ENCODE results near the gene MYL11. TPM values are rescaled to one million over a fixed set of nuclear protein-coding genes. Genes with fewer than 3 reads are reported as not detected.

MYL11 gene
- total and polyA plus RNA-seq, 3 experiments from 2014 or later: 1.9 to 4.6 (median 2.4) TPM

- POLR2A ChIA-PET: no interaction called here
- H3K27me3 ChIP-seq (ENCODE audit: insufficient read depth, low read length, poor library complexity, severe bottlenecking): no peaks in the 10 kb centered on the region
- H3K4me3 Mint-ChIP-seq: no peak overlapping the region
- H3K4me1 ChIP-seq (ENCODE audit: insufficient read depth, low read length): peaks cover 9% of the 10 kb centered on the region
- H3K27ac ChIP-seq (ENCODE audit: low read depth, low read length): no peak overlapping the region
- H3K4me3 ChIP-seq (ENCODE audit: low read length): no peak overlapping the region
- peaks cover 0 to 15% (median 4%) of the 10 kb centered on the region in 3 donors for H3K36me3 Mint-ChIP-seq
- DNase-seq: no peak
- no peaks in the 10 kb centered on the region for H3K27me3 Mint-ChIP-seq
- H3K27ac Mint-ChIP-seq: peak overlapping the region in 2 of 8 donors; percentile 29
- CTCF ChIA-PET: interaction anchor here (1.0 to 1.5 kb wide), 3 partner anchors 16 to 321 kb away, joined by 3 to 5 read pairs (median 4); partner anchors contain the start of genes DCTPP1 and TBX6
- H3K9me3 Mint-ChIP-seq: no peaks in the 10 kb centered on the region
- no peaks in the 10 kb centered on the region for H3K36me3 ChIP-seq (ENCODE audit: insufficient read depth, low read length)
- H3K4me1 Mint-ChIP-seq: peaks cover 18 to 31% (median 25%) of the 10 kb centered on the region in 3 donors
- H3K9me3 ChIP-seq (ENCODE audit: low read length): no peaks in the 10 kb centered on the region
These were observed 38.7 kb downstream of the MYL11 start for GRCh38 chr16:30413112-30413806.

- H3K27ac Mint-ChIP-seq: no peak overlapping the region
- H3K4me3 ChIP-seq (ENCODE audit: low read length): no peak overlapping the region
- no peak overlapping the region for H3K27ac ChIP-seq (ENCODE audit: low read depth, low read length)
- peaks cover 0 to 15% (median 4%) of the 10 kb centered on the region in 3 donors for H3K36me3 Mint-ChIP-seq
- DNase-seq: no peak
- H3K27me3 ChIP-seq (ENCODE audit: insufficient read depth, low read length, poor library complexity, severe bottlenecking): no peaks in the 10 kb centered on the region
- ChIA-PET CTCF (interaction anchor here (0.8 to 1.0 kb wide), 2 partner anchors 16 to 323 kb away, joined by 3 read pairs; partner anchors contain the start of genes DCTPP1 and TBX6), POLR2A (no interaction called here)
- H3K4me1 ChIP-seq (ENCODE audit: insufficient read depth, low read length): peaks cover 11% of the 10 kb centered on the region
- no peak overlapping the region for H3K4me3 Mint-ChIP-seq
- H3K9me3 ChIP-seq (ENCODE audit: low read length): no peaks in the 10 kb centered on the region
- peaks cover 19 to 27% (median 23%) of the 10 kb centered on the region in 3 donors for H3K4me1 Mint-ChIP-seq
- no peaks in the 10 kb centered on the region for H3K9me3 Mint-ChIP-seq
- H3K36me3 ChIP-seq (ENCODE audit: insufficient read depth, low read length): no peaks in the 10 kb centered on the region
- no peaks in the 10 kb centered on the region for H3K27me3 Mint-ChIP-seq
These were observed 39.6 kb downstream of the MYL11 start for GRCh38 chr16:30414159-30414558.

- H3K4me3 ChIP-seq (ENCODE audit: low read length): no peak overlapping the region
- H3K9me3 ChIP-seq (ENCODE audit: low read length): no peaks in the 10 kb centered on the region
- CTCF ChIA-PET: interaction anchor here (1.1 kb wide), 2 partner anchors 33 to 120 kb away, joined by 4 to 5 read pairs; partner anchors contain the start of gene SEPTIN1
- no peaks in the 10 kb centered on the region for H3K27me3 ChIP-seq (ENCODE audit: insufficient read depth, low read length, poor library complexity, severe bottlenecking)
- no peaks in the 10 kb centered on the region for H3K36me3 ChIP-seq (ENCODE audit: insufficient read depth, low read length)
- H3K4me3 Mint-ChIP-seq: peak overlapping the region in 5 of 7 donors; percentile 0 to 80 (median 17)
- peak overlapping the region in 6 of 8 donors; percentile 5 to 39 (median 30) for H3K27ac Mint-ChIP-seq
- H3K27me3 Mint-ChIP-seq: peaks cover 0 to 1% of the 10 kb centered on the region in 2 donors
- H3K27ac ChIP-seq (ENCODE audit: low read depth, low read length): no peak overlapping the region
- peaks cover 11% of the 10 kb centered on the region for H3K4me1 ChIP-seq (ENCODE audit: insufficient read depth, low read length)
- peaks cover 0 to 23% (median 10%) of the 10 kb centered on the region in 3 donors for H3K36me3 Mint-ChIP-seq
- no peak for DNase-seq
- H3K9me3 Mint-ChIP-seq: no peaks in the 10 kb centered on the region
- peaks cover 14 to 17% (median 15%) of the 10 kb centered on the region in 3 donors for H3K4me1 Mint-ChIP-seq
- POLR2A ChIA-PET: interaction anchor here (2.4 to 2.5 kb wide), 2 partner anchors 38 to 45 kb away, joined by 10 to 17 read pairs; partner anchors contain the start of gene TBC1D10B
These were observed 41.5 kb downstream of the MYL11 start for GRCh38 chr16:30416047-30416603.

GRCh38 chr16:30416624-30417528, 42.3 kb downstream of the MYL11 start:
- H3K4me3 ChIP-seq (ENCODE audit: low read length): peak overlapping the region; percentile 68
- H3K27ac Mint-ChIP-seq: peak overlapping the region in 7 of 8 donors; percentile 40 to 93 (median 78)

GRCh38 chr16:30417529-30418349, 43.1 kb downstream of the MYL11 start:
- POLR2A ChIA-PET: interaction anchor here (0.5 to 2.5 kb wide), 34 partner anchors 8 to 727 kb away, joined by 3 to 35 read pairs (median 4); partner anchors contain the start of genes ALDOA, CORO1A, DCTPP1 and FBRS
- Mint-ChIP-seq H3K27ac (peak overlapping the region in 4 of 8 donors; percentile 68 to 88 (median 75)), H3K27me3 (peaks cover 0 to 1% of the 10 kb centered on the region in 2 donors), H3K4me1 (peaks cover 14 to 16% (median 14%) of the 10 kb centered on the region in 3 donors), H3K4me3 (peak overlapping the region; percentile 58 to 86 (median 71)), H3K36me3 (peaks cover 0 to 24% (median 13%) of the 10 kb centered on the region in 3 donors), H3K9me3 (no peaks in the 10 kb centered on the region)
- Histone ChIP-seq H3K27ac (ENCODE audit: low read depth, low read length) (peak overlapping the region; percentile 65), H3K4me3 (ENCODE audit: low read length) (peak overlapping the region; percentile 68), H3K27me3 (ENCODE audit: insufficient read depth, low read length, poor library complexity, severe bottlenecking) (no peaks in the 10 kb centered on the region), H3K4me1 (ENCODE audit: insufficient read depth, low read length) (peaks cover 11% of the 10 kb centered on the region), H3K36me3 (ENCODE audit: insufficient read depth, low read length) (no peaks in the 10 kb centered on the region), H3K9me3 (ENCODE audit: low read length) (no peaks in the 10 kb centered on the region)
- CTCF ChIA-PET: interaction anchor here (0.7 to 1.5 kb wide), 23 partner anchors 10 to 362 kb away, joined by 3 to 28 read pairs (median 3); partner anchors contain the start of genes DCTPP1, ITGAL, SEPTIN1 and TBX6
- DNase-seq: peak; percentile 80 to 93 (median 89)

More at GRCh38 chr16:30416624-30417528, 42.3 kb downstream of the MYL11 start:
- Mint-ChIP-seq H3K4me3 (peak overlapping the region; percentile 56 to 75 (median 60)), H3K36me3 (peaks cover 0 to 25% (median 13%) of the 10 kb centered on the region in 3 donors), H3K4me1 (peaks cover 16 to 17% (median 17%) of the 10 kb centered on the region in 3 donors), H3K27me3 (peaks cover 0 to 1% of the 10 kb centered on the region in 2 donors), H3K9me3 (no peaks in the 10 kb centered on the region)
- DNase-seq: no peak
- H3K27ac ChIP-seq (ENCODE audit: low read depth, low read length): peak overlapping the region; percentile 65
- POLR2A ChIA-PET: interaction anchor here (0.6 to 2.5 kb wide), 20 partner anchors 10 to 357 kb away, joined by 3 to 35 read pairs (median 6); partner anchors contain the start of genes ALDOA, CORO1A, DCTPP1 and FBRS
- no peaks in the 10 kb centered on the region for H3K27me3 ChIP-seq (ENCODE audit: insufficient read depth, low read length, poor library complexity, severe bottlenecking)
- CTCF ChIA-PET: interaction anchor here (0.8 to 1.5 kb wide), 12 partner anchors 9 to 325 kb away, joined by 3 to 28 read pairs (median 4); partner anchors contain the start of genes DCTPP1, ITGAL, TBX6 and ZNF747
- no peaks in the 10 kb centered on the region for H3K9me3 ChIP-seq (ENCODE audit: low read length)
- no peaks in the 10 kb centered on the region for H3K36me3 ChIP-seq (ENCODE audit: insufficient read depth, low read length)
- H3K4me1 ChIP-seq (ENCODE audit: insufficient read depth, low read length): peaks cover 11% of the 10 kb centered on the region

- ChIA-PET CTCF (interaction anchor here (0.7 to 2.9 kb wide), 24 partner anchors 10 to 363 kb away, joined by 3 to 28 read pairs (median 3); partner anchors contain the start of genes DCTPP1, ITGAL, SEPTIN1 and TBX6), POLR2A (interaction anchor here (0.5 to 2.5 kb wide), 30 partner anchors 9 to 728 kb away, joined by 3 to 35 read pairs (median 4); partner anchors contain the start of genes ALDOA, CORO1A, DCTPP1 and FBRS)
- Mint-ChIP-seq H3K4me1 (peaks cover 14 to 16% (median 14%) of the 10 kb centered on the region in 3 donors), H3K4me3 (peak overlapping the region; percentile 47 to 82 (median 75)), H3K27ac (peak overlapping the region; percentile 73 to 88 (median 78)), H3K27me3 (peaks cover 0 to 1% of the 10 kb centered on the region in 2 donors), H3K9me3 (no peaks in the 10 kb centered on the region), H3K36me3 (peaks cover 0 to 28% (median 13%) of the 10 kb centered on the region in 3 donors)
- H3K4me3 ChIP-seq (ENCODE audit: low read length): peak overlapping the region; percentile 68
- DNase-seq: no peak
- no peaks in the 10 kb centered on the region for H3K27me3 ChIP-seq (ENCODE audit: insufficient read depth, low read length, poor library complexity, severe bottlenecking)
- peak overlapping the region; percentile 65 for H3K27ac ChIP-seq (ENCODE audit: low read depth, low read length)
- H3K9me3 ChIP-seq (ENCODE audit: low read length): no peaks in the 10 kb centered on the region
- H3K4me1 ChIP-seq (ENCODE audit: insufficient read depth, low read length): peaks cover 11% of the 10 kb centered on the region
- H3K36me3 ChIP-seq (ENCODE audit: insufficient read depth, low read length): no peaks in the 10 kb centered on the region
These were observed 44.0 kb downstream of the MYL11 start for GRCh38 chr16:30418350-30419181.

Data from CD8-positive, alpha-beta memory T cell (primary cell).